A673 (cell line): Measurements from ENCODE around the gene POU2F2. TPM values are rescaled to one million over a fixed set of nuclear protein-coding genes. Genes with fewer than 3 reads are reported as not detected.

Experiments used
- BruUV-seq: library from RNA; stranded (reverse); fragments of 400-500 nt; replicated peaks from 2 replicates; lab custom pipeline; 2021; lab: Mats Ljungman, UMichigan
- CTCF ChIA-PET: fragments of 300-600 bp; sonication (Branson Sonifier 250); formaldehyde crosslinking; loops from one replicate; lab custom pipeline; 2022; ENCODE audit warnings: antibody characterized with exemption; lab: Charles Lee
- POLR2A ChIA-PET: fragments of 300-600 bp; sonication (Branson Sonifier 250); formaldehyde crosslinking; loops from one replicate; lab custom pipeline; 2022; ENCODE audit warnings: antibody characterized with exemption; ENCODE audit not compliant: low non-redundant PET; lab: Charles Lee
- DNase-seq: peaks from one replicate; pipeline ENCODE4 v3.0.0-alpha.2; 2015; ENCODE audit warnings: low spot score
- H3K27ac ChIP-seq: fragments of 200-600 bp; sonication (generic); 2 replicates; pipeline ENCODE4 v1.5.1; 2016; ENCODE audit warnings: mixed run types, low read depth, mild to moderate bottlenecking, mixed read lengths, antibody characterized with exemption, low read length; ENCODE audit not compliant: poor library complexity, severe bottlenecking
- H3K27me3 ChIP-seq: fragments of 200-600 bp; sonication (generic); replicated peaks from 2 replicates; pipeline ENCODE4 v1.6.1; 2017; ENCODE audit warnings: mixed run types, low read depth, mild to moderate bottlenecking, mixed read lengths, antibody characterized with exemption, low read length; ENCODE audit not compliant: insufficient read depth, poor library complexity
- H3K36me3 ChIP-seq: fragments of 200-600 bp; sonication (generic); 2 replicates; pipeline ENCODE4 v1.6.1; 2016; ENCODE audit warnings: mixed run types, mild to moderate bottlenecking, mixed read lengths, antibody characterized with exemption, low read length; ENCODE audit not compliant: insufficient read depth, poor library complexity, severe bottlenecking
- H3K4me1 ChIP-seq: fragments of 200-600 bp; sonication (generic); 2 replicates; pipeline ENCODE4 v1.6.1; 2017; ENCODE audit warnings: mixed run types, mild to moderate bottlenecking, mixed read lengths, antibody characterized with exemption, low read length; ENCODE audit not compliant: insufficient read depth, poor library complexity, severe bottlenecking
- H3K4me3 ChIP-seq: fragments of 200-600 bp; sonication (generic); 2 replicates; pipeline ENCODE4 v1.5.1; 2016; ENCODE audit warnings: low read depth, mixed run types, mild to moderate bottlenecking, mixed read lengths, low read length; ENCODE audit not compliant: poor library complexity, severe bottlenecking
- H3K9me3 ChIP-seq: fragments of 200-600 bp; sonication (generic); 2 replicates; pipeline ENCODE4 v1.6.1; 2016; ENCODE audit warnings: mixed run types, low read depth, mild to moderate bottlenecking, mixed read lengths, antibody characterized with exemption, low read length; ENCODE audit not compliant: poor library complexity, severe bottlenecking
- EZH2 ChIP-seq: fragments of 200-600 bp; sonication (generic); IDR thresholded peaks from 2 replicates; pipeline ENCODE4 v1.6.1; 2017; ENCODE audit warnings: borderline replicate concordance, low read depth, mild to moderate bottlenecking, mixed read lengths, antibody characterized with exemption, low read length; ENCODE audit not compliant: poor library complexity, severe bottlenecking
- intact Hi-C: fragments of 100-400 bp; cut with micrococcal nuclease; formaldehyde crosslinking; loops from one replicate; pipeline ENCODE4 v1.10.0; 2022; ENCODE audit not compliant: unreplicated experiment
- total RNA-seq: library from RNA; stranded (reverse); gene quantifications from 2 replicates; pipeline ENCODE4 v1.2.3, GENCODE V29; 2021
- TF ChIP-seq, protein P1 (sequence below): fragments of 300-800, 200-600 bp; sonication (generic); conservative IDR thresholded peaks from 2 replicates; pipeline ENCODE4 v1.5.1; 2017; ENCODE audit warnings: low read depth, mild to moderate bottlenecking, antibody characterized with exemption, low read length, moderate library complexity, mixed read lengths

POU2F2 gene
- total RNA-seq, 1 experiment from 2014 or later: 2.5 TPM

DNA sequence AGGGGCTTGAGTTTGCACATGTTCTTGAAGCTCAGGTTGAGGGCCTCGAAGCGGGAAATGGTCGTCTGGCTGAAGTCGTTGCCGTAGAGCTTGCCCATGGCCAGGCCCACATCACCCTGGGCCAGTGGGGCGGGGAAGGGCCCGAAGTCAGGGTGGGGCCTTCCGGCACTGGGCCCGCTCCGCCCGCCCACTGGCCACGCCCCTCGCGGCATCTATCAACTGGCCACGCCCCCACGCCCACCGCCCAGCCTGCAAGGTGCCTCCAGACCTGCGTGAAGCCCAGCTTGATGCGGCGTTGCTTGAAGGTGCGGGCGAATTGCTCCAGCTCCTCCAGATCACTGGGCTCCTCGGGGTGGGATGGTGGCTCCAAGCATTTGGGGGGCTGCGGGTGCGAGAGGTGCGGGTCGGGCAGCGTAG lies 36.4 kb downstream of the POU2F2 start:
- BruUV-seq: no TSS peak
- Histone ChIP-seq H3K27ac (no peak overlapping the region), H3K4me3 (no peak overlapping the region), H3K27me3 (no peaks in the 10 kb centered on the region), H3K9me3 (no peaks in the 10 kb centered on the region), H3K4me1 (peaks cover 5% of the 10 kb centered on the region), H3K36me3 (no peaks in the 10 kb centered on the region)
- intact Hi-C loops: no loop called here
- TF ChIP-seq EZH2: no peak
- TF ChIP-seq, protein P1, sequence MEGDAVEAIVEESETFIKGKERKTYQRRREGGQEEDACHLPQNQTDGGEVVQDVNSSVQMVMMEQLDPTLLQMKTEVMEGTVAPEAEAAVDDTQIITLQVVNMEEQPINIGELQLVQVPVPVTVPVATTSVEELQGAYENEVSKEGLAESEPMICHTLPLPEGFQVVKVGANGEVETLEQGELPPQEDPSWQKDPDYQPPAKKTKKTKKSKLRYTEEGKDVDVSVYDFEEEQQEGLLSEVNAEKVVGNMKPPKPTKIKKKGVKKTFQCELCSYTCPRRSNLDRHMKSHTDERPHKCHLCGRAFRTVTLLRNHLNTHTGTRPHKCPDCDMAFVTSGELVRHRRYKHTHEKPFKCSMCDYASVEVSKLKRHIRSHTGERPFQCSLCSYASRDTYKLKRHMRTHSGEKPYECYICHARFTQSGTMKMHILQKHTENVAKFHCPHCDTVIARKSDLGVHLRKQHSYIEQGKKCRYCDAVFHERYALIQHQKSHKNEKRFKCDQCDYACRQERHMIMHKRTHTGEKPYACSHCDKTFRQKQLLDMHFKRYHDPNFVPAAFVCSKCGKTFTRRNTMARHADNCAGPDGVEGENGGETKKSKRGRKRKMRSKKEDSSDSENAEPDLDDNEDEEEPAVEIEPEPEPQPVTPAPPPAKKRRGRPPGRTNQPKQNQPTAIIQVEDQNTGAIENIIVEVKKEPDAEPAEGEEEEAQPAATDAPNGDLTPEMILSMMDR: no peak
- DNase-seq: no peak
- CTCF ChIA-PET: no interaction called here
- POLR2A ChIA-PET: no interaction called here

- H3K27me3 ChIP-seq: no peaks in the 10 kb centered on the region
- H3K9me3 ChIP-seq: no peaks in the 10 kb centered on the region
- no peak overlapping the region for H3K27ac ChIP-seq
- H3K4me3 ChIP-seq: no peak overlapping the region
- peaks cover 5% of the 10 kb centered on the region for H3K4me1 ChIP-seq
- BruUV-seq: no TSS peak
- no peaks in the 10 kb centered on the region for H3K36me3 ChIP-seq
- ChIA-PET CTCF (no interaction called here), POLR2A (no interaction called here)
- no peak for TF ChIP-seq EZH2
- TF ChIP-seq, protein P1: no peak
- intact Hi-C loops: no loop called here
- DNase-seq: no peak
These were observed 37.0 kb downstream of the POU2F2 start for GRCh38 chr19:42095142-42095813.

GRCh38 chr19:42093926-42094325 lies 38.3 kb downstream of the POU2F2 start:
- DNase-seq: no peak
- Histone ChIP-seq H3K4me3 (no peak overlapping the region), H3K36me3 (no peaks in the 10 kb centered on the region), H3K4me1 (peaks cover 5% of the 10 kb centered on the region), H3K9me3 (no peaks in the 10 kb centered on the region), H3K27me3 (no peaks in the 10 kb centered on the region), H3K27ac (no peak overlapping the region)
- ChIA-PET POLR2A (interaction anchor here (0.6 kb wide), 1 partner anchor 30 kb away, joined by 4 read pairs; no protein-coding TSS in a partner anchor), CTCF (no interaction called here)
- TF ChIP-seq EZH2: no peak
- TF ChIP-seq, protein P1: no peak
- intact Hi-C loops: no loop called here
- BruUV-seq: no TSS peak
